ENCODE results near the gene P2RX5.

- no peak for TF ChIP-seq POLR2AphosphoS5 (IDR thresholded peaks at IDR 0.05; ENCODE audit: insufficient read depth, low read depth, low read length)
- no peak for TF ChIP-seq POLR2A (IDR thresholded peaks at IDR 0.05; ENCODE audit: low read depth, low read length)
- TF ChIP-seq CTCF (IDR thresholded peaks at IDR 0.05; ENCODE audit: extremely low read depth in 1 of 2, insufficient read depth in 1 of 2, low read depth in 1 of 2, low read length in 2 of 2), result no peak
- no peak for TF ChIP-seq EZH2 (IDR thresholded peaks at IDR 0.05; ENCODE audit: borderline replicate concordance, low read depth, low read length, severe bottlenecking)
- TF ChIP-seq MAX (IDR thresholded peaks at IDR 0.05; ENCODE audit: insufficient read depth, insufficient read length), result no peak
Measured at GRCh38 chr17:3693829-3694231, 2.1 kb downstream of the P2RX5 start.

Data from endothelial cell of umbilical vein (primary cell).